GM18511 (cell line): ENCODE data around the gene FBXW5.

ENCODE experiments used
- ATAC-seq: cut with Tn5 transposase; IDR thresholded peaks from one replicate; pipeline ENCODE4 v1.9.1; 2021; ENCODE audit warnings: mild to moderate bottlenecking, moderate library complexity; ENCODE audit not compliant: unreplicated experiment

Gene FBXW5

GRCh38 chr9:136978073-136978864 is 33.7 kb upstream of the FBXW5 start:
- no peak for ATAC-seq

- no peak for ATAC-seq
Observed at GRCh38 chr9:136977649-136978072, 33.1 kb upstream of the FBXW5 start.

- no peak for ATAC-seq
Observed at GRCh38 chr9:136977223-136977622, 32.7 kb upstream of the FBXW5 start, which contains the start of gene PTGDS. Gene PTGDS, plus strand, starts transcription at chr9:136977504. Its CDS starts 75 bp downstream, at chr9:136977579.

- no peak for ATAC-seq
Observed at GRCh38 chr9:136975644-136976043, 31.1 kb upstream of the FBXW5 start.

GRCh38 chr9:136974817-136975535 is 30.4 kb upstream of the FBXW5 start:
- no peak for ATAC-seq

- ATAC-seq, result no peak
Observed at GRCh38 chr9:136973618-136974617, 29.4 kb upstream of the FBXW5 start.

- no peak for ATAC-seq
Observed at GRCh38 chr9:136972743-136973142, 28.2 kb upstream of the FBXW5 start.

GRCh38 chr9:136972335-136972734 is 27.8 kb upstream of the FBXW5 start:
- ATAC-seq, result no peak

- no peak for ATAC-seq
Observed at GRCh38 chr9:136971746-136972145, 27.2 kb upstream of the FBXW5 start.

GRCh38 chr9:136970361-136970760 is 25.8 kb upstream of the FBXW5 start:
- no peak for ATAC-seq

- ATAC-seq, result no peak
Observed at GRCh38 chr9:136969774-136970173, 25.2 kb upstream of the FBXW5 start.

- ATAC-seq, result no peak
Observed at GRCh38 chr9:136969150-136969549, 24.6 kb upstream of the FBXW5 start.

- ATAC-seq, result no peak
Observed at GRCh38 chr9:136968333-136969127, 24.0 kb upstream of the FBXW5 start.

GRCh38 chr9:136965771-136966484 is 21.4 kb upstream of the FBXW5 start:
- ATAC-seq, result no peak

- ATAC-seq, result no peak
Observed at GRCh38 chr9:136964833-136965422, 20.4 kb upstream of the FBXW5 start.

- no peak for ATAC-seq
Observed at GRCh38 chr9:136964171-136964689, 19.7 kb upstream of the FBXW5 start.

GRCh38 chr9:136963751-136964150 is 19.2 kb upstream of the FBXW5 start:
- ATAC-seq, result no peak

GRCh38 chr9:136963341-136963740 is 18.8 kb upstream of the FBXW5 start:
- ATAC-seq, result no peak

GRCh38 chr9:136962701-136963248 is 18.2 kb upstream of the FBXW5 start:
- no peak for ATAC-seq
